ENCODE results near the gene SLCO4A1. TPM values are rescaled to one million over a fixed set of nuclear protein-coding genes. Genes with fewer than 3 reads are reported as not detected.

SLCO4A1 gene
- total RNA-seq, 1 donor from 2014 or later = 7.3 TPM

GRCh38 chr20:62696989-62697388, 54.7 kb downstream of the SLCO4A1 start:
- no peak for DNase-seq (ENCODE audit: extremely low read depth, low read depth, low spot score)

- no peak for DNase-seq (ENCODE audit: extremely low read depth, low read depth, low spot score)
Measured at GRCh38 chr20:62697468-62697912, 55.2 kb downstream of the SLCO4A1 start.

- no peak for DNase-seq (ENCODE audit: extremely low read depth, low read depth, low spot score)
Measured at GRCh38 chr20:62698231-62698630, 55.9 kb downstream of the SLCO4A1 start.

- DNase-seq (ENCODE audit: extremely low read depth, low read depth, low spot score) = no peak
Measured at GRCh38 chr20:62699296-62699695, 57.0 kb downstream of the SLCO4A1 start.

GRCh38 chr20:62699741-62700140, 57.4 kb downstream of the SLCO4A1 start:
- DNase-seq (ENCODE audit: extremely low read depth, low read depth, low spot score) = no peak

- no peak for DNase-seq (ENCODE audit: extremely low read depth, low read depth, low spot score)
Measured at GRCh38 chr20:62700261-62700930, 58.1 kb downstream of the SLCO4A1 start.

- DNase-seq (ENCODE audit: extremely low read depth, low read depth, low spot score) = no peak
Measured at GRCh38 chr20:62701161-62702012, 59.1 kb downstream of the SLCO4A1 start.

- DNase-seq (ENCODE audit: extremely low read depth, low read depth, low spot score) = no peak
Measured at GRCh38 chr20:62702013-62702300, 59.7 kb downstream of the SLCO4A1 start.

GRCh38 chr20:62702895-62703852, 60.9 kb downstream of the SLCO4A1 start:
- peak; percentile 85 for DNase-seq (ENCODE audit: extremely low read depth, low read depth, low spot score)

- no peak for DNase-seq (ENCODE audit: extremely low read depth, low read depth, low spot score)
Measured at GRCh38 chr20:62703853-62704228, 61.5 kb downstream of the SLCO4A1 start.

- peak; percentile 86 for DNase-seq (ENCODE audit: extremely low read depth, low read depth, low spot score)
Measured at GRCh38 chr20:62704341-62704948, 62.1 kb downstream of the SLCO4A1 start.

- no peak for DNase-seq (ENCODE audit: extremely low read depth, low read depth, low spot score)
Measured at GRCh38 chr20:62705627-62706026, 63.3 kb downstream of the SLCO4A1 start.

GRCh38 chr20:62706344-62706743, 64.0 kb downstream of the SLCO4A1 start:
- DNase-seq (ENCODE audit: extremely low read depth, low read depth, low spot score) = no peak

- no peak for DNase-seq (ENCODE audit: extremely low read depth, low read depth, low spot score)
Measured at GRCh38 chr20:62706857-62707256, 64.6 kb downstream of the SLCO4A1 start.

GRCh38 chr20:62707276-62707920, 65.1 kb downstream of the SLCO4A1 start:
- no peak for DNase-seq (ENCODE audit: extremely low read depth, low read depth, low spot score)

- DNase-seq (ENCODE audit: extremely low read depth, low read depth, low spot score) = no peak
Measured at GRCh38 chr20:62707921-62708521, 65.7 kb downstream of the SLCO4A1 start.

GRCh38 chr20:62708591-62709536, 66.6 kb downstream of the SLCO4A1 start, which contains the start of gene NTSR1:
Gene NTSR1, plus strand, starts transcription at chr20:62708836. Its CDS starts 372 bp downstream, at chr20:62709208.
- no peak for DNase-seq (ENCODE audit: extremely low read depth, low read depth, low spot score)

- DNase-seq (ENCODE audit: extremely low read depth, low read depth, low spot score) = no peak
Measured at GRCh38 chr20:62709537-62709905, 67.2 kb downstream of the SLCO4A1 start.
